Stomach (tissue), 9 donors: ENCODE results near the gene IL13. TPM values are rescaled to one million over a fixed set of nuclear protein-coding genes. Genes with fewer than 3 reads are reported as not detected.

Source experiments
- DNase-seq, 2 donors: peaks; one replicate each; pipeline versions ENCODE4 v3.0.0 to v3.0.0-alpha.2; 2013 to 2019
- H3K27ac ChIP-seq, 5 donors: fragments of 200-600 bp in 4 of 5; sonication (generic) in 4 of 5; one replicate each; pipeline ENCODE4 v1.5.1; 2013 to 2019; ENCODE audit warnings: mild to moderate bottlenecking in 1 of 5, moderate library complexity in 1 of 5
- H3K27me3 ChIP-seq, 3 donors: fragments of 200-600 bp; sonication (generic); one replicate each; pipeline ENCODE4 v1.5.1; 2017 to 2019; ENCODE audit warnings: mixed run types in 1 of 3
- H3K36me3 ChIP-seq, 4 donors: fragments of 200-600 bp; sonication (generic); 1 replicate in 3 of 4; 2 replicates in 1 of 4; pipeline ENCODE4 v1.5.1; 2016 to 2019
- H3K4me1 ChIP-seq, 4 donors: fragments of 200-600 bp; sonication (generic); one replicate each; pipeline ENCODE4 v1.5.1; 2016 to 2019
- H3K4me3 ChIP-seq, 4 donors: fragments of 200-600 bp; sonication (generic) in 3 of 4; one replicate each; pipeline ENCODE4 v1.5.1; 2016 to 2019; ENCODE audit warnings: mild to moderate bottlenecking in 1 of 4
- H3K9me3 ChIP-seq, 4 donors: fragments of 200-600 bp; sonication (generic); one replicate each; pipeline ENCODE4 v1.5.1; 2016 to 2019
- EP300 ChIP-seq: sonication (generic); formaldehyde crosslinking; IDR thresholded peaks from one replicate; pipeline ENCODE4 v1.6.1; 2017; ENCODE audit warnings: antibody characterized with exemption
- POLR2A ChIP-seq, 4 donors: fragments of 450-650 bp; IDR thresholded peaks; one replicate each; pipeline ENCODE4 v1.6.1; 2016; ENCODE audit warnings: antibody characterized with exemption in 4 of 4, control low read depth in 2 of 4, mild to moderate bottlenecking in 1 of 4, moderate library complexity in 1 of 4
- POLR2AphosphoS5 ChIP-seq, 3 donors: sonication (generic); formaldehyde crosslinking; IDR thresholded peaks; one replicate each; pipeline ENCODE4 v1.6.1; 2016; ENCODE audit warnings: antibody characterized with exemption in 3 of 3
- WGBS, 5 donors: extraction: QIAGEN DNeasy Blood & Tissue Kit in 3 of 5; methylation state at CpG; one replicate each; pipeline versions ENCODE4 v1.1.5 to v1.1.7; 2013 to 2018; 5-methylcytosine and 5-hydroxymethylcytosine counted together
- intact Hi-C: fragments of 100-400 bp; cut with DNase I; formaldehyde crosslinking; loops from one replicate; pipeline ENCODE4 v1.15.1; 2023; ENCODE audit warnings: low total_unique reads
- polyA plus RNA-seq, 3 donors: library from polyadenylated mRNA; stranded (reverse); fragments of 200-250 nt; gene quantifications; one replicate each; pipeline ENCODE4 v1.2.3, GENCODE V29; 2013
- total RNA-seq, 5 donors: library from RNA; depleted of rRNA; stranded (reverse); fragments of >200 nt; gene quantifications; one replicate each; pipeline versions ENCODE4 v1.1.0 to v1.2.3, GENCODE V29; 2014 to 2016
- TF ChIP-seq, protein P1 (sequence below), 7 experiments: fragments of 450-650 bp in 4 of 7; fragments of 200-600 bp in 3 of 7; sonication (generic) in 3 of 7; IDR thresholded peaks; one replicate each; pipeline ENCODE4 v1.5.1; 2016 to 2019; ENCODE audit warnings: antibody characterized with exemption in 7 of 7, control low read depth in 2 of 7, mild to moderate bottlenecking in 1 of 7
- donor health status: healthy with polysubstance abuse.
- donor health status: Bipolar disorder and iron deficiency.
- donor health status: healthy.

The IL13 gene
- total and polyA plus RNA-seq, 8 donors = 0.55 TPM; not detected in 7

DNA sequence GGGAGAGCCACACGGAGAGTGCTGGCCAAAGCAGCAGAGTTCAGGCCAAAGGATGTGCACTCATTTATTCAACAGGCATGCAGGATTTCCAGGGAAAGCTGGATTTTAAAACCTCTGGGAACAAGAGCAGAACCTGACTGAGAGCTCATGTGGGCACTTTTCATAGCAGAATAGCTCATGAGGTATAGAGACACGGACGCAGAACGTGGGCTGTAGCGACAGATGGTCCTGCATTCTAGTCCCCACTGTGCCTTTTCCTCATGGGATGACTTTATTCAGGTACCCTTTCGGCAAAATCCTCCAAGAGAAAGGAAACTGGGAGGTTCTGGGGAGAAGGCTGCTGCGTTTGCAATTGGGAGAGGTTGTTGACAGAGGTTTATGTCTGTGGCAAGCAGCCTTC, 21.2 kb downstream of the IL13 start:
- TF ChIP-seq EP300 (no peak), POLR2AphosphoS5 (IDR thresholded peaks at IDR 0.05) (no peak), POLR2A (IDR thresholded peaks at IDR 0.05) (no peak)
- TF ChIP-seq, protein P1, sequence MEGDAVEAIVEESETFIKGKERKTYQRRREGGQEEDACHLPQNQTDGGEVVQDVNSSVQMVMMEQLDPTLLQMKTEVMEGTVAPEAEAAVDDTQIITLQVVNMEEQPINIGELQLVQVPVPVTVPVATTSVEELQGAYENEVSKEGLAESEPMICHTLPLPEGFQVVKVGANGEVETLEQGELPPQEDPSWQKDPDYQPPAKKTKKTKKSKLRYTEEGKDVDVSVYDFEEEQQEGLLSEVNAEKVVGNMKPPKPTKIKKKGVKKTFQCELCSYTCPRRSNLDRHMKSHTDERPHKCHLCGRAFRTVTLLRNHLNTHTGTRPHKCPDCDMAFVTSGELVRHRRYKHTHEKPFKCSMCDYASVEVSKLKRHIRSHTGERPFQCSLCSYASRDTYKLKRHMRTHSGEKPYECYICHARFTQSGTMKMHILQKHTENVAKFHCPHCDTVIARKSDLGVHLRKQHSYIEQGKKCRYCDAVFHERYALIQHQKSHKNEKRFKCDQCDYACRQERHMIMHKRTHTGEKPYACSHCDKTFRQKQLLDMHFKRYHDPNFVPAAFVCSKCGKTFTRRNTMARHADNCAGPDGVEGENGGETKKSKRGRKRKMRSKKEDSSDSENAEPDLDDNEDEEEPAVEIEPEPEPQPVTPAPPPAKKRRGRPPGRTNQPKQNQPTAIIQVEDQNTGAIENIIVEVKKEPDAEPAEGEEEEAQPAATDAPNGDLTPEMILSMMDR (IDR thresholded peaks at IDR 0.05) = no peak
- intact Hi-C loops = no loop called here
- 90 to 95% (median 95%) methylated on average over 7 of the region's 7 CpGs for WGBS, 5 donors
- no peak overlapping the region for H3K4me3 ChIP-seq
- H3K27me3 ChIP-seq = no peaks in the 10 kb centered on the region
- H3K27ac ChIP-seq = no peak overlapping the region
- peaks cover 3 to 23% (median 13%) of the 10 kb centered on the region in 4 donors for H3K4me1 ChIP-seq
- H3K9me3 ChIP-seq = no peaks in the 10 kb centered on the region
- H3K36me3 ChIP-seq = no peaks in the 10 kb centered on the region
- no peak for DNase-seq

DNA sequence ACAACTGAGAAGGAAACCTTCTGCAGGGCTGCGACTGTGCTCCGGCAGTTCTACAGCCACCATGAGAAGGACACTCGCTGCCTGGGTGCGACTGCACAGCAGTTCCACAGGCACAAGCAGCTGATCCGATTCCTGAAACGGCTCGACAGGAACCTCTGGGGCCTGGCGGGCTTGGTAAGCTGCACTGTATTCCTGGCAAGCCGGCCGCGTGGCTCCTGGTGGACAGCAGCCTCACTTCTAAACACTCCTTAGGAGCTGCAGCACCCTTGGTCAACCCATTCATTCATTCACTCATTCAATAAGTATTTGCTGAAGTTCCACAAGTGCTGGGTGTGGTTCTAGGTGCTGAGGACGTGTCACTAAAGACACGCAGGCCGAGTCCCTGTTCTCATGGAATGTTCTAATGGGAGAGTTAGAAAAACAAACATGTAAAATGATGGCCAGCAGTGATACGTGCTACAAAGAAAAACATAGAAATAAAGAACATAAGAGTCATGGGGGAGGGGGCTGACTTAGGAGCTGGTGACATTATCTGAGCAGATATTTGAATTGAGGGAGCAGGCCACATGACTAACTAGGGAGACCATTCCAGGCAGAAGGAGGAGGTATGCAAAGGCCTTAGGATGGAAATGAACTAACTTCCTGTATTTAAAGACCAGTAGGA, 21.9 kb downstream of the IL13 start:
- Histone ChIP-seq H3K27me3 (no peaks in the 10 kb centered on the region), H3K9me3 (no peaks in the 10 kb centered on the region), H3K4me3 (no peak overlapping the region), H3K36me3 (no peaks in the 10 kb centered on the region), H3K4me1 (peaks cover 0 to 18% (median 8%) of the 10 kb centered on the region in 4 donors), H3K27ac (no peak overlapping the region)
- intact Hi-C loops = no loop called here
- 84 to 94% (median 88%) methylated on average over 14 to 15 of the region's 15 CpGs for WGBS, 5 donors
- TF ChIP-seq POLR2AphosphoS5 (IDR thresholded peaks at IDR 0.05) (no peak), POLR2A (IDR thresholded peaks at IDR 0.05) (no peak), EP300 (no peak)
- TF ChIP-seq, protein P1 (IDR thresholded peaks at IDR 0.05) = no peak
- no peak for DNase-seq

DNA sequence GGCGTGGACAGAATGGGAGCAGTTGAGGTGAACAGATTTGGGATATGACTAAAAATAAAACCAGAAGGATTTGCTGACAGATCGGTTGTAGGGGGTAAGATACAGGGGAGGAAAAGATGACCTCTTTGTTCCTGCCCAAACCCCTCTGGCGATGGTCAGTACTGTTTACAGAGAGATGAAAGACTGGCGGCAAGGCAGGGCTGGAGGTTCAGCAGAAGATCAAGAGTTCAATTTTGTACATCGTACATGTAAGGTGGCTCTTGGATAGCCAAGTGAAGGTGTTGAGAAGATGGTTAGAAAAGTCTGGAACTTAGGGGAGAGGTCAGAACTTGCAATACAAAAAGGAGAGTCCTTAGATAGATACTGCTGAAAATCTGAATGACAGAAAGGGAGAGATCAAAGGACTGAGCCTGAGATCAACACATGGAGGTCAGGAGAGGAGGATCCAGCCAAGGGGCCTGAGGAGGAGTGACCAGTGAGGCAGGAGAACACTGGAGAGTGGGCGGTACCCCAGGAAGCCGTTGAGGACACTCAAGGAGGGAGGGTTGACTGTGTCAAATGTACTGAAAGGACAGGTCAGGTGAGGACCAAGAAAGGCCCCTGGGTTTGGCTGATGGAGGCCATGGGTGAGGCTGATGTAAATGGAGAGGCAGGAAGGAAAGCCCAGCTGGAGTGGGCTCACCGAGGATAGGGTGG, 23.0 kb downstream of the IL13 start:
- intact Hi-C loops = no loop called here
- H3K4me1 ChIP-seq = peaks cover 0 to 14% (median 5%) of the 10 kb centered on the region in 4 donors
- 77 to 96% (median 84%) methylated on average over 7 to 8 of the region's 8 CpGs for WGBS, 5 donors

DNA sequence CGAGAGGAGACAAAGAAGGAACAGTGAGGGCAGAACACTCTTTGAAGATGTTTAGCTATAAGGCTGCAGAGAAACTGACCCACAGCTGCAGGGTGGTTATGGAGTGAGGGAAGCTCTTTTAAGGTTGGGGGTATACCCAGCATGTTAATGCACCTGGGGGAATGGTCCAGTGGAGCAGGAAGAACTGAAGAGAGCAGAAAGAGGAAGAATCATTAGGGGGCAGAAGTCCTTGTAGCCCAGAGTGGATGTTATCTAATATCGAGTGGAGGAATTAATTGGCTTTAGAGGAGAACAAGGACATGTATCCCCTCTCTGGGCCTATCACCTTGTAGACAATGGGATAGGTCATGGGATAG, 23.5 kb downstream of the IL13 start:
- intact Hi-C loops = no loop called here
- no peaks in the 10 kb centered on the region for H3K9me3 ChIP-seq
- WGBS, 5 donors = 87 to 93% (median 92%) methylated on average over 2 of the region's 2 CpGs
- H3K27me3 ChIP-seq = no peaks in the 10 kb centered on the region
- H3K4me1 ChIP-seq = peaks cover 0 to 14% (median 5%) of the 10 kb centered on the region in 4 donors
- no peak overlapping the region for H3K4me3 ChIP-seq
- DNase-seq = no peak
- no peak overlapping the region for H3K27ac ChIP-seq
- TF ChIP-seq, protein P1 (IDR thresholded peaks at IDR 0.05) = no peak
- TF ChIP-seq EP300 = no peak
- no peaks in the 10 kb centered on the region for H3K36me3 ChIP-seq

More for the DNA sequence above, 23.0 kb downstream of the IL13 start:
- Histone ChIP-seq H3K4me3 (no peak overlapping the region), H3K27ac (no peak overlapping the region), H3K36me3 (no peaks in the 10 kb centered on the region), H3K27me3 (no peaks in the 10 kb centered on the region), H3K9me3 (no peaks in the 10 kb centered on the region)
- TF ChIP-seq, protein P1 (IDR thresholded peaks at IDR 0.05) = no peak
- TF ChIP-seq POLR2AphosphoS5 (IDR thresholded peaks at IDR 0.05) = no peak
- TF ChIP-seq EP300 = no peak
- TF ChIP-seq POLR2A (IDR thresholded peaks at IDR 0.05) = no peak
- DNase-seq = no peak
